OCI-LY7 (cell line): Measurements from ENCODE around the gene NAT9.

Source experiments
- CTCF ChIP-seq: fragments of 200-600 bp; sonication (generic); conservative IDR thresholded peaks from 2 replicates; pipeline ENCODE4 v1.5.1; 2014; ENCODE audit warnings: mild to moderate bottlenecking, antibody characterized with exemption, low read length, moderate library complexity, mixed read lengths
- EZH2phosphoT487 ChIP-seq: fragments of 200-600 bp; sonication (generic); IDR thresholded peaks from 2 replicates; pipeline ENCODE4 v1.6.1; 2018; ENCODE audit warnings: low read depth, borderline replicate concordance, mild to moderate bottlenecking, mixed run types, antibody characterized with exemption, low read length, moderate library complexity, mixed read lengths

GRCh38 chr17:74739227-74739831, 36.8 kb downstream of the NAT9 start:
- no peak for TF ChIP-seq CTCF
- TF ChIP-seq EZH2phosphoT487: no peak
